Liver (tissue), 9 donors: Measurements from ENCODE around the gene SENP7. TPM values are rescaled to one million over a fixed set of nuclear protein-coding genes. Genes with fewer than 3 reads are reported as not detected.

Experiments used
- DNase-seq: peaks from one replicate; pipeline ENCODE4 v3.0.0-alpha.2; 2017; ENCODE audit warnings: low spot score
- H3K27ac ChIP-seq, 2 donors: one replicate each; pipeline ENCODE4 v1.7.0; 2013; ENCODE audit warnings: inconsistent platforms in 2 of 2, low read length in 2 of 2, control low read depth in 1 of 2, low read depth in 1 of 2, mild to moderate bottlenecking in 1 of 2
- H3K27me3 ChIP-seq, 4 donors: one replicate each; pipeline versions ENCODE4 v1.6.1 to v1.7.0; 2013; ENCODE audit warnings: low read length in 3 of 4, inconsistent platforms in 1 of 4, mild to moderate bottlenecking in 1 of 4, moderate library complexity in 1 of 4; ENCODE audit not compliant: control insufficient read depth in 4 of 4, insufficient read depth in 4 of 4
- H3K36me3 ChIP-seq, 4 donors: one replicate each; pipeline versions ENCODE4 v1.6.1 to v1.7.0; 2013; ENCODE audit warnings: low read length in 3 of 4, mild to moderate bottlenecking in 3 of 4, low read depth in 1 of 4, moderate library complexity in 1 of 4; ENCODE audit not compliant: control insufficient read depth in 4 of 4, insufficient read depth in 3 of 4
- H3K4me1 ChIP-seq, 4 donors: one replicate each; pipeline versions ENCODE4 v1.6.1 to v1.7.0; 2013; ENCODE audit warnings: low read length in 3 of 4, mild to moderate bottlenecking in 3 of 4, moderate library complexity in 1 of 4; ENCODE audit not compliant: control insufficient read depth in 4 of 4, insufficient read depth in 4 of 4
- H3K4me3 ChIP-seq, 3 donors: one replicate each; pipeline versions ENCODE4 v1.6.1 to v1.7.0; 2013; ENCODE audit warnings: low read length in 3 of 3, control low read depth in 1 of 3, low read depth in 1 of 3, mild to moderate bottlenecking in 1 of 3
- H3K9ac ChIP-seq, 2 donors: one replicate each; pipeline ENCODE4 v1.7.0; 2013; ENCODE audit warnings: low read length in 2 of 2, mild to moderate bottlenecking in 2 of 2, moderate library complexity in 2 of 2, control low read depth in 1 of 2, low read depth in 1 of 2
- H3K9me3 ChIP-seq, 4 donors: one replicate each; pipeline versions ENCODE4 v1.6.1 to v1.7.0; 2013; ENCODE audit warnings: low read length in 3 of 4; ENCODE audit not compliant: control insufficient read depth in 4 of 4
- ATF3 ChIP-seq: IDR thresholded peaks from 2 replicates; pipeline ENCODE4 v1.6.1; 2016; ENCODE audit warnings: antibody characterized with exemption
- EGR1 ChIP-seq, 2 donors: IDR thresholded peaks; 2 replicates each; pipeline ENCODE4 v1.6.1; 2016 to 2018; ENCODE audit warnings: antibody characterized with exemption in 2 of 2, low read depth in 2 of 2
- FOXA1 ChIP-seq: IDR thresholded peaks from 2 replicates; pipeline ENCODE4 v1.6.1; 2016; ENCODE audit warnings: antibody characterized with exemption
- HNF4A ChIP-seq, 2 donors: conservative IDR thresholded peaks; 2 replicates each; pipeline ENCODE4 v1.6.1; 2016; ENCODE audit warnings: antibody characterized with exemption in 2 of 2, mild to moderate bottlenecking in 2 of 2
- HNF4G ChIP-seq: IDR thresholded peaks from 2 replicates; pipeline ENCODE4 v1.6.1; 2016; ENCODE audit warnings: antibody characterized with exemption
- JUND ChIP-seq, 2 donors: IDR thresholded peaks; 2 replicates each; pipeline ENCODE4 v1.6.1; 2016; ENCODE audit warnings: antibody characterized with exemption in 2 of 2
- MAX ChIP-seq: IDR thresholded peaks from 2 replicates; pipeline ENCODE4 v1.6.1; 2016; ENCODE audit warnings: antibody characterized with exemption
- RAD21 ChIP-seq, 2 donors: IDR thresholded peaks; 2 replicates each; pipeline ENCODE4 v1.6.1; 2016; ENCODE audit warnings: antibody characterized with exemption in 2 of 2, mild to moderate bottlenecking in 2 of 2
- REST ChIP-seq: IDR thresholded peaks from 2 replicates; pipeline ENCODE4 v1.6.1; 2016; ENCODE audit warnings: antibody characterized with exemption, mild to moderate bottlenecking
- SP1 ChIP-seq: IDR thresholded peaks from 2 replicates; pipeline ENCODE4 v1.6.1; 2018; ENCODE audit warnings: antibody characterized with exemption, mild to moderate bottlenecking
- TAF1 ChIP-seq: conservative IDR thresholded peaks from 2 replicates; pipeline ENCODE4 v1.6.1; 2016; ENCODE audit warnings: antibody characterized with exemption, mild to moderate bottlenecking
- ZBTB33 ChIP-seq: IDR thresholded peaks from 2 replicates; pipeline ENCODE4 v1.6.1; 2016; ENCODE audit warnings: antibody characterized with exemption
- WGBS: extraction: QIAGEN DNeasy Blood & Tissue Kit; methylation state at CpG from one replicate; pipeline ENCODE4 v1.1.7; 2013; 5-methylcytosine and 5-hydroxymethylcytosine counted together
- polyA plus RNA-seq, 2 donors: library from polyadenylated mRNA; stranded (reverse) in 1 of 2; unstranded in 1 of 2; fragments of 200-250 nt in 1 of 2; fragments of >200 nt in 1 of 2; fragmentation: Nextera tagmentation in 1 of 2; extraction: Ambion mirVana in 1 of 2; gene quantifications; one replicate each; pipeline versions ENCODE4 v1.2.1 to v1.2.3, GENCODE V29; 2013 to 2015
- total RNA-seq, 2 donors: library from RNA; depleted of rRNA; stranded (reverse); fragments of >200 nt; gene quantifications; one replicate each; pipeline ENCODE4 v1.2.3, GENCODE V29; 2014
- donor health status: healthy.
- donor health status: healthy.
- donor health status: healthy.
- donor health status: healthy.
- donor health status: healthy.

The SENP7 gene
- total and polyA plus RNA-seq, 4 donors = 1.9 to 18.5 (median 6.8) TPM

- H3K36me3 ChIP-seq = no peaks in the 10 kb centered on the region
- H3K4me1 ChIP-seq = no peaks in the 10 kb centered on the region
- WGBS = 94% methylated on average over 11 of the region's 11 CpGs
- H3K4me3 ChIP-seq = no peak overlapping the region
- H3K27me3 ChIP-seq = no peaks in the 10 kb centered on the region
- H3K9ac ChIP-seq = no peak overlapping the region
- DNase-seq = no peak
- no peaks in the 10 kb centered on the region for H3K9me3 ChIP-seq
- TF ChIP-seq ATF3 = no peak
- TF ChIP-seq REST = no peak
- no peak for TF ChIP-seq RAD21 (IDR thresholded peaks at IDR 0.05)
- TF ChIP-seq TAF1 = no peak
- no peak for TF ChIP-seq EGR1 (IDR thresholded peaks at IDR 0.05; ENCODE audit: low read depth in 2 of 2)
- no peak for TF ChIP-seq HNF4A (conservative IDR thresholded peaks at IDR 0.05)
- no peak overlapping the region for H3K27ac ChIP-seq
Measured at GRCh38 chr3:101423984-101424888, 88.8 kb downstream of the SENP7 start.

GRCh38 chr3:101418851-101419250, 94.2 kb downstream of the SENP7 start:
- DNase-seq = no peak
- Histone ChIP-seq H3K4me3 (no peak overlapping the region), H3K9ac (no peak overlapping the region), H3K9me3 (no peaks in the 10 kb centered on the region), H3K36me3 (no peaks in the 10 kb centered on the region), H3K27ac (no peak overlapping the region), H3K27me3 (no peaks in the 10 kb centered on the region), H3K4me1 (no peaks in the 10 kb centered on the region)
- TF ChIP-seq EGR1 (IDR thresholded peaks at IDR 0.05; ENCODE audit: low read depth in 2 of 2) = no peak
- no peak for TF ChIP-seq FOXA1
- TF ChIP-seq HNF4G = no peak
- no peak for TF ChIP-seq RAD21 (IDR thresholded peaks at IDR 0.05)
- TF ChIP-seq MAX = no peak
- no peak for TF ChIP-seq ZBTB33
- TF ChIP-seq JUND (IDR thresholded peaks at IDR 0.05) = no peak
- no peak for TF ChIP-seq REST
- TF ChIP-seq SP1 = no peak
- 95% methylated on average over 1 of the region's 1 CpG for WGBS
